Activated T-helper 2 cell treated with anti-CD3 and anti-CD28 coated beads, Interferon-gamma antibody, Interleukin-2, Interleukin-4, amounts not matched to agents 10 μg/mL and 5 μg/mL and 100 μg/mL, durations not matched to agents 14 hours and 24 hours and 36 hours (primary cell): ENCODE data around the gene DDX56. TPM values are rescaled to one million over a fixed set of nuclear protein-coding genes. Genes with fewer than 3 reads are reported as not detected.

Source experiments
- DNase-seq: peaks from one replicate; pipeline ENCODE4 v3.0.0; 2021; ENCODE audit warnings: low spot score
- H3K27ac Mint-ChIP-seq: one replicate; pipeline ENCODE4 v1.8.0; 2021; ENCODE audit warnings: mixed read lengths
- H3K27me3 Mint-ChIP-seq: one replicate; pipeline ENCODE4 v1.8.0; 2021; ENCODE audit warnings: low read depth, mixed read lengths
- H3K36me3 Mint-ChIP-seq: one replicate; pipeline ENCODE4 v1.8.0; 2021; ENCODE audit warnings: low read depth, mixed read lengths
- H3K4me1 Mint-ChIP-seq: one replicate; pipeline ENCODE4 v1.8.0; 2021; ENCODE audit warnings: low read depth, mixed read lengths
- H3K4me3 Mint-ChIP-seq: one replicate; pipeline ENCODE4 v1.8.0; 2021; ENCODE audit warnings: low read depth, mild to moderate bottlenecking, moderate library complexity, mixed read lengths
- H3K9me3 Mint-ChIP-seq: one replicate; pipeline ENCODE4 v1.8.0; 2021; ENCODE audit warnings: mixed read lengths
- intact Hi-C: fragments of 100-400 bp; cut with micrococcal nuclease; formaldehyde crosslinking; loops from one replicate; pipeline ENCODE4 v1.15.1; 2023
- total RNA-seq: library from RNA; stranded (reverse); gene quantifications from 2 replicates; pipeline ENCODE4 v1.2.3, GENCODE V29; 2022

DDX56 gene
- total RNA-seq, 1 donor from 2014 or later, result 131 TPM

- DNase-seq, result peak; percentile 28
- no peak overlapping the region for H3K27ac Mint-ChIP-seq
- no peaks in the 10 kb centered on the region for H3K27me3 Mint-ChIP-seq
- no peaks in the 10 kb centered on the region for H3K36me3 Mint-ChIP-seq
- no peak overlapping the region for H3K4me3 Mint-ChIP-seq
- no peaks in the 10 kb centered on the region for H3K4me1 Mint-ChIP-seq
- intact Hi-C loops, result no loop called here
- H3K9me3 Mint-ChIP-seq, result no peaks in the 10 kb centered on the region
Measured at GRCh38 chr7:44534501-44534900, 39.2 kb downstream of the DDX56 start.

- H3K27me3 Mint-ChIP-seq, result no peaks in the 10 kb centered on the region
- no peaks in the 10 kb centered on the region for H3K36me3 Mint-ChIP-seq
- no peaks in the 10 kb centered on the region for H3K9me3 Mint-ChIP-seq
- DNase-seq, result no peak
- H3K4me3 Mint-ChIP-seq, result no peak overlapping the region
- intact Hi-C loops, result no loop called here
- no peak overlapping the region for H3K27ac Mint-ChIP-seq
- H3K4me1 Mint-ChIP-seq, result no peaks in the 10 kb centered on the region
Measured at GRCh38 chr7:44534087-44534486, 39.6 kb downstream of the DDX56 start.

- no peaks in the 10 kb centered on the region for H3K4me1 Mint-ChIP-seq
- H3K4me3 Mint-ChIP-seq, result no peak overlapping the region
- no peaks in the 10 kb centered on the region for H3K36me3 Mint-ChIP-seq
- H3K9me3 Mint-ChIP-seq, result no peaks in the 10 kb centered on the region
- intact Hi-C loops, result no loop called here
- no peak overlapping the region for H3K27ac Mint-ChIP-seq
- no peaks in the 10 kb centered on the region for H3K27me3 Mint-ChIP-seq
- DNase-seq, result no peak
Measured at GRCh38 chr7:44533301-44534055, 40.2 kb downstream of the DDX56 start.

GRCh38 chr7:44531421-44532380, 42.0 kb downstream of the DDX56 start:
- Mint-ChIP-seq H3K27me3 (no peaks in the 10 kb centered on the region), H3K4me1 (no peaks in the 10 kb centered on the region), H3K4me3 (no peak overlapping the region), H3K36me3 (no peaks in the 10 kb centered on the region), H3K27ac (no peak overlapping the region), H3K9me3 (no peaks in the 10 kb centered on the region)
- DNase-seq, result no peak
- intact Hi-C loops, result no loop called here

- DNase-seq, result no peak
- H3K4me1 Mint-ChIP-seq, result no peaks in the 10 kb centered on the region
- intact Hi-C loops, result no loop called here
- H3K9me3 Mint-ChIP-seq, result no peaks in the 10 kb centered on the region
- no peaks in the 10 kb centered on the region for H3K36me3 Mint-ChIP-seq
- no peak overlapping the region for H3K27ac Mint-ChIP-seq
- no peaks in the 10 kb centered on the region for H3K27me3 Mint-ChIP-seq
- no peak overlapping the region for H3K4me3 Mint-ChIP-seq
Measured at GRCh38 chr7:44530990-44531389, 42.7 kb downstream of the DDX56 start.

GRCh38 chr7:44524811-44525388, 48.8 kb downstream of the DDX56 start:
- Mint-ChIP-seq H3K4me1 (no peaks in the 10 kb centered on the region), H3K36me3 (no peaks in the 10 kb centered on the region), H3K9me3 (peaks cover 10% of the 10 kb centered on the region)

GRCh38 chr7:44522315-44522714, 51.4 kb downstream of the DDX56 start:
- no peaks in the 10 kb centered on the region for H3K27me3 Mint-ChIP-seq
- peaks cover 10% of the 10 kb centered on the region for H3K9me3 Mint-ChIP-seq
- DNase-seq, result no peak
- no peaks in the 10 kb centered on the region for H3K36me3 Mint-ChIP-seq
- H3K4me3 Mint-ChIP-seq, result no peak overlapping the region
- intact Hi-C loops, result no loop called here
- no peaks in the 10 kb centered on the region for H3K4me1 Mint-ChIP-seq
- no peak overlapping the region for H3K27ac Mint-ChIP-seq

More at GRCh38 chr7:44524811-44525388, 48.8 kb downstream of the DDX56 start:
- no peak overlapping the region for H3K27ac Mint-ChIP-seq
- intact Hi-C loops, result no loop called here
- DNase-seq, result no peak
- no peak overlapping the region for H3K4me3 Mint-ChIP-seq
- no peaks in the 10 kb centered on the region for H3K27me3 Mint-ChIP-seq

- no peaks in the 10 kb centered on the region for H3K27me3 Mint-ChIP-seq
- no peak for DNase-seq
- peaks cover 10% of the 10 kb centered on the region for H3K9me3 Mint-ChIP-seq
- no peak overlapping the region for H3K27ac Mint-ChIP-seq
- H3K4me3 Mint-ChIP-seq, result no peak overlapping the region
- H3K4me1 Mint-ChIP-seq, result no peaks in the 10 kb centered on the region
- no peaks in the 10 kb centered on the region for H3K36me3 Mint-ChIP-seq
- intact Hi-C loops, result no loop called here
Measured at GRCh38 chr7:44521347-44522095, 52.2 kb downstream of the DDX56 start.

- DNase-seq, result no peak
- H3K9me3 Mint-ChIP-seq, result peaks cover 10% of the 10 kb centered on the region
- no peak overlapping the region for H3K4me3 Mint-ChIP-seq
- no peaks in the 10 kb centered on the region for H3K36me3 Mint-ChIP-seq
- no peak overlapping the region for H3K27ac Mint-ChIP-seq
- H3K27me3 Mint-ChIP-seq, result no peaks in the 10 kb centered on the region
- no peaks in the 10 kb centered on the region for H3K4me1 Mint-ChIP-seq
- intact Hi-C loops, result no loop called here
Measured at GRCh38 chr7:44520574-44520973, 53.1 kb downstream of the DDX56 start.

- Mint-ChIP-seq H3K4me1 (no peaks in the 10 kb centered on the region), H3K4me3 (no peak overlapping the region), H3K36me3 (no peaks in the 10 kb centered on the region), H3K27ac (no peak overlapping the region), H3K27me3 (no peaks in the 10 kb centered on the region), H3K9me3 (peaks cover 5% of the 10 kb centered on the region)
- intact Hi-C loops, result no loop called here
- no peak for DNase-seq
Measured at GRCh38 chr7:44519546-44519945, 54.2 kb downstream of the DDX56 start.

GRCh38 chr7:44518761-44519160, 54.9 kb downstream of the DDX56 start:
- intact Hi-C loops, result no loop called here
- Mint-ChIP-seq H3K27me3 (no peaks in the 10 kb centered on the region), H3K4me3 (no peak overlapping the region), H3K36me3 (no peaks in the 10 kb centered on the region), H3K27ac (no peak overlapping the region), H3K4me1 (no peaks in the 10 kb centered on the region), H3K9me3 (no peaks in the 10 kb centered on the region)
- DNase-seq, result no peak

GRCh38 chr7:44517175-44517574, 56.5 kb downstream of the DDX56 start:
- intact Hi-C loops, result no loop called here
- Mint-ChIP-seq H3K9me3 (no peaks in the 10 kb centered on the region), H3K27ac (no peak overlapping the region), H3K4me1 (no peaks in the 10 kb centered on the region), H3K4me3 (no peak overlapping the region), H3K36me3 (no peaks in the 10 kb centered on the region), H3K27me3 (no peaks in the 10 kb centered on the region)
- DNase-seq, result no peak
